SK-N-SH (cell line): ENCODE measurements around the gene HAPLN2. TPM values are rescaled to one million over a fixed set of nuclear protein-coding genes. Genes with fewer than 3 reads are reported as not detected.

Experiments
- CTCF ChIA-PET: fragments of 300-600, 350-600 bp; formaldehyde crosslinking; extraction: SDS; loops from one replicate; lab custom pipeline; 2021; lab: Yijun Ruan, JAX
- POLR2A ChIA-PET: fragments of 350-600 bp; sonication (Branson Sonifier 250); formaldehyde crosslinking; extraction: SDS; loops from one replicate; lab custom pipeline; 2020; ENCODE audit warnings: antibody characterized with exemption, inconsistent platforms; lab: Yijun Ruan, JAX
- DNase-seq: peaks from one replicate; pipeline ENCODE4 v3.0.0; 2012
- H2AFZ ChIP-seq: fragments of 200-600 bp; sonication (generic); 2 replicates; pipeline ENCODE4 v1.8.1; 2016; ENCODE audit warnings: antibody characterized with exemption, mild to moderate bottlenecking, low read depth
- H3F3A ChIP-seq: fragments of 200-600 bp; sonication (generic); replicated peaks from 2 replicates; pipeline ENCODE3; 2016; ENCODE audit warnings: antibody characterized with exemption, mild to moderate bottlenecking; ENCODE audit not compliant: insufficient read depth
- H3K27ac ChIP-seq, 2 experiments: fragments of 200-500 bp in 1 of 2; fragments of 200-600 bp in 1 of 2; sonication (Bioruptor generic) in 1 of 2; sonication (generic), shearing (Covaris generic) in 1 of 2; 2 replicates each; pipeline versions ENCODE4 v1.5.1 to v1.6.1; 2014 to 2016; ENCODE audit warnings: low read depth in 2 of 2, inconsistent platforms in 1 of 2, low read length in 1 of 2, mild to moderate bottlenecking in 1 of 2, mixed read lengths in 1 of 2
- H3K27me3 ChIP-seq: fragments of 200-600 bp; sonication (generic), shearing (Covaris generic); 2 replicates; pipeline ENCODE4 v1.6.1; 2016; ENCODE audit warnings: mixed run types; ENCODE audit not compliant: insufficient read depth
- H3K36me3 ChIP-seq, 2 experiments: fragments of 200-500 bp in 1 of 2; fragments of 200-600 bp in 1 of 2; sonication (Bioruptor generic) in 1 of 2; sonication (generic) in 1 of 2; replicated peaks in 1 of 2; 2 replicates each; pipeline versions ENCODE3 to v1.5.1; 2014 to 2016; ENCODE audit warnings: low read length in 1 of 2, mild to moderate bottlenecking in 1 of 2; ENCODE audit not compliant: insufficient read depth in 2 of 2, control insufficient read depth in 1 of 2
- H3K4me1 ChIP-seq, 2 experiments: fragments of 200-500 bp in 1 of 2; fragments of 200-600 bp in 1 of 2; sonication (Bioruptor generic) in 1 of 2; sonication (generic), shearing (Covaris generic) in 1 of 2; 2 replicates each; pipeline versions ENCODE4 v1.5.1 to v1.6.1; 2014 to 2016; ENCODE audit warnings: low read depth in 1 of 2, low read length in 1 of 2, mixed run types in 1 of 2; ENCODE audit not compliant: insufficient read depth in 2 of 2, control insufficient read depth in 1 of 2
- H3K4me2 ChIP-seq: fragments of 200-600 bp; sonication (generic), shearing (Covaris generic); 2 replicates; pipeline ENCODE4 v1.6.1; 2017; ENCODE audit warnings: mixed run types
- H3K4me3 ChIP-seq, 2 experiments: fragments of 200-500 bp in 1 of 2; fragments of 200-600 bp in 1 of 2; sonication (Bioruptor generic) in 1 of 2; sonication (generic), shearing (Covaris generic) in 1 of 2; 2 replicates each; pipeline versions ENCODE4 v1.5.1 to v1.8.1; 2014 to 2016; ENCODE audit warnings: low read depth in 2 of 2, inconsistent platforms in 1 of 2, low read length in 1 of 2, mild to moderate bottlenecking in 1 of 2, mixed read lengths in 1 of 2, moderate library complexity in 1 of 2
- H3K79me2 ChIP-seq: fragments of 200-600 bp; sonication (generic); 2 replicates; pipeline ENCODE4 v1.8.1; 2017; ENCODE audit warnings: mild to moderate bottlenecking; ENCODE audit not compliant: insufficient read depth
- H3K9ac ChIP-seq: fragments of 200-600 bp; sonication (generic); 2 replicates; pipeline ENCODE4 v1.6.1; 2017; ENCODE audit warnings: mixed run types
- H3K9me2 ChIP-seq: fragments of 200-600 bp; sonication (generic); 2 replicates; pipeline ENCODE4 v1.6.1; 2017; ENCODE audit warnings: mixed run types
- H3K9me3 ChIP-seq: fragments of 200-600 bp; sonication (generic); 2 replicates; pipeline ENCODE4 v1.6.1; 2017; ENCODE audit warnings: mixed run types, mild to moderate bottlenecking, moderate library complexity
- H4K20me1 ChIP-seq: fragments of 200-600 bp; sonication (generic); 2 replicates; pipeline ENCODE4 v1.6.1; 2017; ENCODE audit warnings: mild to moderate bottlenecking, mixed run types; ENCODE audit not compliant: insufficient read depth
- CHD2 ChIP-seq: fragments of 150-350 bp; IDR thresholded peaks from 2 replicates; pipeline ENCODE4 v1.6.1; 2018; ENCODE audit warnings: low read length; ENCODE audit not compliant: partially characterized antibody
- FOXM1 ChIP-seq: IDR thresholded peaks from 2 replicates; pipeline ENCODE4 v1.4.0; 2012; ENCODE audit warnings: low read depth, mild to moderate bottlenecking
- IRF3 ChIP-seq: fragments of 150-350 bp; IDR thresholded peaks from 2 replicates; pipeline ENCODE4 v1.6.1; 2016; ENCODE audit warnings: mild to moderate bottlenecking, low read depth, low read length
- MEF2A ChIP-seq: IDR thresholded peaks from 2 replicates; pipeline ENCODE4 v1.4.0; 2012; ENCODE audit warnings: low read depth, borderline replicate concordance
- MXI1 ChIP-seq: IDR thresholded peaks from 2 replicates; pipeline ENCODE4 v1.6.1; 2012; ENCODE audit warnings: mild to moderate bottlenecking, low read depth, low read length, improper control_type of control experiment
- NRF1 ChIP-seq: IDR thresholded peaks from 2 replicates; pipeline ENCODE4 v1.6.1; 2012; ENCODE audit warnings: low read depth, mild to moderate bottlenecking, low read length
- RAD21 ChIP-seq: IDR thresholded peaks from 2 replicates; pipeline ENCODE4 v1.6.1; 2012; ENCODE audit warnings: mild to moderate bottlenecking, low read length
- RXRA ChIP-seq: IDR thresholded peaks from 2 replicates; pipeline ENCODE4 v1.4.0; 2012; ENCODE audit warnings: low read depth, mild to moderate bottlenecking, borderline replicate concordance
- SIN3A ChIP-seq: IDR thresholded peaks from 2 replicates; pipeline ENCODE4 v1.6.1; 2012; ENCODE audit warnings: low read depth, mild to moderate bottlenecking, low read length, moderate library complexity, borderline replicate concordance
- SMC3 ChIP-seq: IDR thresholded peaks from 2 replicates; pipeline ENCODE4 v1.6.1; 2012; ENCODE audit warnings: low read depth, low read length, improper control_type of control experiment
- WGBS: methylation state at CpG from one replicate; pipeline ENCODE4 v1.1.6; 2017; ENCODE audit warnings: low lambda C conversion rate; 5-methylcytosine and 5-hydroxymethylcytosine counted together
- polyA plus RNA-seq, 3 experiments: library from polyadenylated mRNA; depleted of rRNA; stranded (reverse); fragments of >200 nt; gene quantifications; 2 replicates each; pipeline ENCODE4 v1.2.3, GENCODE V29; 2012
- TF ChIP-seq, protein P1 (sequence below): IDR thresholded peaks from 2 replicates; pipeline ENCODE4 v1.4.0; 2012; ENCODE audit warnings: low read depth, borderline replicate concordance
- TF ChIP-seq, protein P2 (sequence below): IDR thresholded peaks from 2 replicates; pipeline ENCODE4 v1.6.1; 2012; ENCODE audit warnings: mild to moderate bottlenecking, low read depth, low read length, moderate library complexity

Gene HAPLN2
- polyA plus RNA-seq, 1 of the 3 experiments (the other 2 are of a cell fraction), result 0.20 TPM

DNA sequence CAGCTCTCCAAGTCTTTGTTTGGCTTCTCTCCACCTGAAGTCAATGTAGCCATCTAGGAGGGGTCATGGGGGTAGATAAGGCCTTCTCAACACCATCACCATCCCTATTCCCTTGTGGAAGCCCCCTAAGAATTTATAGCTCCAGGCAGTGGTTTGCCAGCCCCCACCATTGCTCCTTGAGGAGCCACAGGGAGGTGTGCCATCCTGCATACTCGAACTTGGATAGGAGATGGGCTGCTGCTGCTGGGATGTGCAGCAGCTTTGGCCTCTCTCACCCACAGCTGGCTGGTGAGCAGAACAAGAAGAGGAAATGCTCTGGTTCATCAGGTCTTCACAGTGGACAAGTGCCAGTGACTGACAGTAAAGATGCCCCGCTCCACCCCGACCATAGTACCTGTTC is 22.8 kb upstream of the HAPLN2 start:
- Histone ChIP-seq H4K20me1 (no peaks in the 10 kb centered on the region), H3K4me1 (peaks cover 4 to 16% of the 10 kb centered on the region in 2 experiments; a peak in 2 of 4 replicates), H3K9me3 (no peaks in the 10 kb centered on the region), H2AFZ (no peak overlapping the region), H3K9me2 (no peaks in the 10 kb centered on the region), H3F3A (peaks cover 15% of the 10 kb centered on the region), H3K9ac (no peak overlapping the region), H3K27ac (no peak overlapping the region), H3K4me3 (no peak overlapping the region), H3K27me3 (no peaks in the 10 kb centered on the region), H3K4me2 (no peak overlapping the region), H3K79me2 (peaks cover 45% of the 10 kb centered on the region), H3K36me3 (peaks cover 47 to 63% of the 10 kb centered on the region in 2 experiments)
- WGBS, result 73% methylated on average over 3 of the region's 3 CpGs
- ChIA-PET CTCF (interaction anchor here (1.7 to 5.6 kb wide), 2 partner anchors 12 to 13 kb away, joined by 6 to 28 read pairs; no protein-coding TSS in a partner anchor), POLR2A (interaction anchor here (0.5 to 0.9 kb wide), 2 partner anchors 16 to 286 kb away, joined by 3 read pairs; no protein-coding TSS in a partner anchor)
- no peak for DNase-seq
- TF ChIP-seq, protein P1, sequence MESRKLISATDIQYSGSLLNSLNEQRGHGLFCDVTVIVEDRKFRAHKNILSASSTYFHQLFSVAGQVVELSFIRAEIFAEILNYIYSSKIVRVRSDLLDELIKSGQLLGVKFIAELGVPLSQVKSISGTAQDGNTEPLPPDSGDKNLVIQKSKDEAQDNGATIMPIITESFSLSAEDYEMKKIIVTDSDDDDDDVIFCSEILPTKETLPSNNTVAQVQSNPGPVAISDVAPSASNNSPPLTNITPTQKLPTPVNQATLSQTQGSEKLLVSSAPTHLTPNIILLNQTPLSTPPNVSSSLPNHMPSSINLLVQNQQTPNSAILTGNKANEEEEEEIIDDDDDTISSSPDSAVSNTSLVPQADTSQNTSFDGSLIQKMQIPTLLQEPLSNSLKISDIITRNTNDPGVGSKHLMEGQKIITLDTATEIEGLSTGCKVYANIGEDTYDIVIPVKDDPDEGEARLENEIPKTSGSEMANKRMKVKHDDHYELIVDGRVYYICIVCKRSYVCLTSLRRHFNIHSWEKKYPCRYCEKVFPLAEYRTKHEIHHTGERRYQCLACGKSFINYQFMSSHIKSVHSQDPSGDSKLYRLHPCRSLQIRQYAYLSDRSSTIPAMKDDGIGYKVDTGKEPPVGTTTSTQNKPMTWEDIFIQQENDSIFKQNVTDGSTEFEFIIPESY, result no peak
- no peak for TF ChIP-seq MEF2A
- no peak for TF ChIP-seq MXI1
- TF ChIP-seq NRF1, result no peak
- TF ChIP-seq IRF3, result no peak
- no peak for TF ChIP-seq RAD21
- no peak for TF ChIP-seq RXRA
- TF ChIP-seq SMC3, result no peak
- TF ChIP-seq CHD2, result no peak
- TF ChIP-seq, protein P2, sequence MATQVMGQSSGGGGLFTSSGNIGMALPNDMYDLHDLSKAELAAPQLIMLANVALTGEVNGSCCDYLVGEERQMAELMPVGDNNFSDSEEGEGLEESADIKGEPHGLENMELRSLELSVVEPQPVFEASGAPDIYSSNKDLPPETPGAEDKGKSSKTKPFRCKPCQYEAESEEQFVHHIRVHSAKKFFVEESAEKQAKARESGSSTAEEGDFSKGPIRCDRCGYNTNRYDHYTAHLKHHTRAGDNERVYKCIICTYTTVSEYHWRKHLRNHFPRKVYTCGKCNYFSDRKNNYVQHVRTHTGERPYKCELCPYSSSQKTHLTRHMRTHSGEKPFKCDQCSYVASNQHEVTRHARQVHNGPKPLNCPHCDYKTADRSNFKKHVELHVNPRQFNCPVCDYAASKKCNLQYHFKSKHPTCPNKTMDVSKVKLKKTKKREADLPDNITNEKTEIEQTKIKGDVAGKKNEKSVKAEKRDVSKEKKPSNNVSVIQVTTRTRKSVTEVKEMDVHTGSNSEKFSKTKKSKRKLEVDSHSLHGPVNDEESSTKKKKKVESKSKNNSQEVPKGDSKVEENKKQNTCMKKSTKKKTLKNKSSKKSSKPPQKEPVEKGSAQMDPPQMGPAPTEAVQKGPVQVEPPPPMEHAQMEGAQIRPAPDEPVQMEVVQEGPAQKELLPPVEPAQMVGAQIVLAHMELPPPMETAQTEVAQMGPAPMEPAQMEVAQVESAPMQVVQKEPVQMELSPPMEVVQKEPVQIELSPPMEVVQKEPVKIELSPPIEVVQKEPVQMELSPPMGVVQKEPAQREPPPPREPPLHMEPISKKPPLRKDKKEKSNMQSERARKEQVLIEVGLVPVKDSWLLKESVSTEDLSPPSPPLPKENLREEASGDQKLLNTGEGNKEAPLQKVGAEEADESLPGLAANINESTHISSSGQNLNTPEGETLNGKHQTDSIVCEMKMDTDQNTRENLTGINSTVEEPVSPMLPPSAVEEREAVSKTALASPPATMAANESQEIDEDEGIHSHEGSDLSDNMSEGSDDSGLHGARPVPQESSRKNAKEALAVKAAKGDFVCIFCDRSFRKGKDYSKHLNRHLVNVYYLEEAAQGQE, result no peak
- no peak for TF ChIP-seq FOXM1
- TF ChIP-seq SIN3A, result no peak
